GM21723 (cell line): ENCODE measurements around the gene SEMA6C.

ENCODE experiments used
- ATAC-seq: cut with Tn5 transposase; IDR thresholded peaks from one replicate; pipeline ENCODE4 v1.9.1; 2021; ENCODE audit warnings: mild to moderate bottlenecking, moderate library complexity; ENCODE audit not compliant: unreplicated experiment

SEMA6C gene

DNA sequence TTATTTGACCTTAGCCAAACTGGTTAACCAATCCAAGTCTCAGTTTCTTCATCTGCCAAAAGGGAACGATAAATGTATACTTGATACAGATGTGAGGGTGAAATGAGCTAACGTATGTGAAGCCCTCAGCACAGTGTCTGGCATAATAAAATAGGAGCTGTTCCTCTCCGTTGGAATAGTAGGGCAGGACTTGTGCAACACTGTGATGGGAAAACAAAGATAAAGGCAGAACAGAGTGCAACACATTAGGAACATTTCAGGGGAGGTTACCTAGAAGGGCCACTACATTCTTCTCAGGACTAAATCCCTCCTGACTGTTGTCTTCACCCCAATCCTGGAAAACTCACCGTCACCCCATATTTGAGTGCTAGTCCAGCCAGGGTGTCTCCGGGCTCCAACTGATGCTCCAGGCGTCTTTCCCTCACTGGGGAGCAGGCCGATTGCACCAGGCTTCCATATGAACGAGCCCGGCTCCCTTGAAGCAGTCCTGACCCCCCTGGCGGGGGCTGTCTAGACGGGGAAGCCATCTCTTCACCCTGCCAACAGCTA, 18.4 kb upstream of the SEMA6C start:
- ATAC-seq: no peak

DNA sequence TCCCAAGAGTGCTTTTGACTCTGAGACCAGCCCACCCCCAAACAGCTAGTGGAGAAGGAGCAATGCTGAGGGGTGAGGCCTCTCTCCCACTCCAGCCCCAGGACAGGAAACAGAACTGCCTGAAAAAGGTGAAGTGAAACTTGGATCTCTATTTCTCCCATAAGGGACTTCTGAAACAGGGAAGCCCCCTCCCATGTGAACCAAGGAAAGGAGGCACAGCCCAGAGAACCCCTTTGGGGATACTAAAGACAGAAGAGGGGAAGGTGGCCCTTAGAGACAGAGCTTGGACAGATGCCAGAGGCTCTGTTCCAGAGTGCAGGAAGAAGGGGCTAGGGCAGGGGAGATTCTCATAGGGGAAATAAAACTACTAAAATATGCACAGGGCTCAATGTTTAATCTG, 12.9 kb upstream of the SEMA6C start:
- no peak for ATAC-seq

DNA sequence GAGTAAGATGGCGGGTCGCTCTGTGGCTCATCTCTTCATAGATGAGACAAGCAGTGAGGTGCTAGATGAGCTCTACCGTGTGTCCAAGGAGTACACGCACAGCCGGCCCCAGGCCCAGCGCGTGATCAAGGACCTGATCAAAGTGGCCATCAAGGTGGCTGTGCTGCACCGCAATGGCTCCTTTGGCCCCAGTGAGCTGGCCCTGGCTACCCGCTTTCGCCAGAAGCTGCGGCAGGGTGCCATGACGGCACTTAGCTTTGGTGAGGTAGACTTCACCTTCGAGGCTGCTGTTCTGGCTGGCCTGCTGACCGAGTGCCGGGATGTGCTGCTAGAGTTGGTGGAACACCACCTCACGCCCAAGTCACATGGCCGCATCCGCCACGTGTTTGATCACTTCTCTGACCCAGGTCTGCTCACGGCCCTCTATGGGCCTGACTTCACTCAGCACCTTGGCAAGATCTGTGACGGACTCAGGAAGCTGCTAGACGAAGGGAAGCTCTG, 12.4 kb upstream of the SEMA6C start:
- no peak for ATAC-seq

DNA sequence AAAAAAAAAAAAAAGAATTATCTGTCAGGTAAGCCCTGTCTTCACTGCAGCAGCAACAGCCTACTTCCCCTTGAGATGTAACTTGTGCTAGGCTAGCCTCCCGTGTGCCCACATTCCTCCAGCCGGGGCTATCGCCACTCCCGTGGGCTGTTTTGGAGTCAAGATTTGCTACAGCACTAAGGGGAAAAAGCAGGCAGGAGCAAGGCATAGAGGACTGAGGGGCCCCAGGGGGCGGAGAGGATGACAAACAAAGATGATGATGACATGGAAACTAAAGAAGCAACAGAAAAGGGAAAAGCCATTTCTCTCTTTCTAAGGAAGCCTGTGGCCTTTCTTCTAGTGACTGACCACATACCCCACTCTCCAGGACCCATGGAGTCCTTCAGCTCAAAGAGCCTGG, 11.9 kb upstream of the SEMA6C start:
- no peak for ATAC-seq

DNA sequence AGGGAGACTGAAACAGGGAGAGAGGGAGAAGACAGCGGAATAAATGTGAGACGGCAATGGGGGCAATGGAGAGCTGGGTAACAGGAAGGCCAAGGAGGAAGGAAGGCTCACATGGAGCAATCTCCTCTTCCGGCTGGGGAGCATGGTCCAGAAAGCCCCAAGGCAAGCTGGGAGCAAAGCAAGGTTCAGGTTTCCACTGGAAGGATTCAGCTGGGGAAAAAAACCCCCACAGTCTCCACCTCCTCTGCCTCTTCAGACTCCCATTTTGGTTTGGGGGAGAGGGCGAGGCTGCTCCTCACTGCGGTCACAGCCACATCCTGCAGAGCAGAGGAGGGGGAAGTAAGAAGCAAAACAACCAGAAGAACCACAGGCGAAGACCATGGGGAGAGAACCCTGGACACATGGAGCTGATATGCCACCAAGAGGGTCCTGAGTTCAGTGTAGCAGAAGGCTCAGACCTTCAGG, 10.7 kb upstream of the SEMA6C start:
- no peak for ATAC-seq

DNA sequence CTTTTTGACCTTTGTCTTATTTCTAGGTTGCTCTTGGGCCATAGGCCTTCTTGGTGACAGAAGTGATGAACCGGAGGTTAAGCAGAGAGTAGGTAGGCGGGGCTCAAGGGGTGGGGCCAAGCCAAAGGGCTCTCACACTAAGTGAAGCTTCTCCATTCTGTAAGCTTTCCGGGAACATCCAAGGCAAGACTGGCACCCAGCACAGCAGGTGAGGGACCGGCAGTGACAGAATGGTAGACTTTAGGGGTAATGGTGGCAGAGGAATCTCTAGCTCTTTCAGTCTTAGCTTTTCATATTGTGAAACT, 10.0 kb upstream of the SEMA6C start, which contains the start of gene TNFAIP8L2:
TNFAIP8L2 (plus strand) TSS at position 135 of the 305 bp plus-strand sequence. CDS start 2,049 bp downstream, outside the sequence.
- ATAC-seq: peak; percentile 79

DNA sequence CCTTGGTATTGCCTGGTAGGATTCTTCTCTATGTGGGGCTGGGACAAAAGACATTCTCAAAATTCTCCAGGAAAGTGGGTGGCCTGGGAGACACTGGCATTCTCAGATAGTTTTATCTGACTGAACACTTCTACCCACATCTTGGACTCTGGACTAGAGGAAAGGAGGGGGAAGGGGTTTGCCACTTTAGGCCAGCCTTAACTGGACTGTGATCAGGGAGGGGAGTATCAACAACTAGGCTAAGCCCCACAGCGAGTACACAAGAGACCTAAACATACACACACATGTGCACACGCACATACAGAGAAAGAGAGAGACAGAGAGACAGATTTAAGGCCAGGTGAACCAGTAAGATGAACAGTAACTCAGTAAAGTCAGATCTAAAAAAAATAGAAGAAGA, 1.2 kb upstream of the SEMA6C start:
- ATAC-seq: no peak

DNA sequence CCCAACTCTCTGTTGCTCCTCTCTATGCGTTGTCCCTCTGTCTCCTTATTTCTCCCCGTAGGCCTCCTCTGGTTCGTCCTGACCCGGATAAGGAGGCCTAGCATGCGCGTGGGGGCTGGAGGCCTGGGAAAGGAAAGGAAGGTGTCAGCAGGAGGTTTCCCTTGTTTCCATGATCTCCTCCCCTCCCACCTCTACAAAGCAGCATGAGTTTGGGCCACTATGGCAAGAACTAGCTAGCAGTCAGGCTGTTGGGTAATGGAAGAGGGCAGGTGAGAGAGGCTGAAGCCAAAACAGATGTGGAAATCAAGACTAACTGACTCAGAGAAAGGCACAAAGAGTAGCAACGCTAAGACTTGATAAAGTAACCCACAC, 687 bp upstream of the SEMA6C start:
- no peak for ATAC-seq

DNA sequence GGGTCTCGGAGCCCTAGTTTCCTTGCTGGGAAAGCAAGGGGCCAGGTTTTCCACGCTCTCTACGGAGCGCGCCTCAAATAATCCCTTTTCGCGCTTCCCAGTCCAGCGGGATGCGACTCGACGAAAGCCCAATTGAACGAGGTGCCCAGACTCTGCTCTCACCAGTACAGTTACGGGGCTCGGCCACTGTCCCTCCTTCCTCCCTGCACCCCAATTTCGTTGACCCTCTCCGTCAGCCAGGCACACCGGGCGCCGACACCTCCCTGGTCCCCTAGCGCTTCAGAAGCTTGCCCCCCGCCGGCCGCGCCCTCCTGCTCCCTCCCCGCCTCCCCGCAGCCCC, 389 bp downstream of the SEMA6C start:
- peak; percentile 8 for ATAC-seq

DNA sequence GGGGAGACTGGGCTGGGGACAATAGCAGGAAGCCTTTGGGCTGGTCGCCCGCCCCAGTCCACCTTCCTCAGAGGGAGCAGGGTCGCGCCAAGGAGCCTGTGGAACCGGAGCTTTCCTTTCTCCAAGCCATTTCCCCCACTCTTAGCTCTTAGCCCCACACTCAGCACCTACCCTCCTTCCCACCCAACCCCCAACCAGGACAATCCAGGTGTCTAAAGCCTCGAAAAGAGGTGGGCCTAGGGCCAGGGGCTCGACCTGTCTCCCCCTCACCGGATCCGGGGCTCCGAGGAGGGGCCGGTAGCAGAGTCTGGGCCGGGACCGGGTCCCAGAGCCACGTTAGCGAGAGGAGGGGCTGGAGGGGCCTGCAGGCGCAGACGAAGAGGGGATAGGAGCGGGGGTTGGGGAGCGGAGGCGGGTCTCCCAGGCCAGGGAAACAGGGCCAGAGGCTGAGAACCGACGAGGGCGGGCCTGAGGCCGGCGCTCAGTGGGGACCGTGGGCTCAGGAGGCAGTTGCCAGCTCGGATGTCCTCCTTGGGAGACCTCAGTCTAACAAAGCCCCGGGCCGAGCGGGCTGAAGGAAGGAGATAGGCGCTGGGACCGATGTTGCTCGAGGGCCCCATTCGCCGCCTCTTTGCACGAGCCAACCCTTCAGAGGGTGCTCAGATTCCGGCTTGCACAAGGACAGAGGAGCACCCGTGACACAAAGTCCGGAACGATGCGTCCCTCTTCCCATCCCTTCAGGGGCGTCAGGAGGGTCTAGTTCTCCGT, 943 bp downstream of the SEMA6C start:
- no peak for ATAC-seq

DNA sequence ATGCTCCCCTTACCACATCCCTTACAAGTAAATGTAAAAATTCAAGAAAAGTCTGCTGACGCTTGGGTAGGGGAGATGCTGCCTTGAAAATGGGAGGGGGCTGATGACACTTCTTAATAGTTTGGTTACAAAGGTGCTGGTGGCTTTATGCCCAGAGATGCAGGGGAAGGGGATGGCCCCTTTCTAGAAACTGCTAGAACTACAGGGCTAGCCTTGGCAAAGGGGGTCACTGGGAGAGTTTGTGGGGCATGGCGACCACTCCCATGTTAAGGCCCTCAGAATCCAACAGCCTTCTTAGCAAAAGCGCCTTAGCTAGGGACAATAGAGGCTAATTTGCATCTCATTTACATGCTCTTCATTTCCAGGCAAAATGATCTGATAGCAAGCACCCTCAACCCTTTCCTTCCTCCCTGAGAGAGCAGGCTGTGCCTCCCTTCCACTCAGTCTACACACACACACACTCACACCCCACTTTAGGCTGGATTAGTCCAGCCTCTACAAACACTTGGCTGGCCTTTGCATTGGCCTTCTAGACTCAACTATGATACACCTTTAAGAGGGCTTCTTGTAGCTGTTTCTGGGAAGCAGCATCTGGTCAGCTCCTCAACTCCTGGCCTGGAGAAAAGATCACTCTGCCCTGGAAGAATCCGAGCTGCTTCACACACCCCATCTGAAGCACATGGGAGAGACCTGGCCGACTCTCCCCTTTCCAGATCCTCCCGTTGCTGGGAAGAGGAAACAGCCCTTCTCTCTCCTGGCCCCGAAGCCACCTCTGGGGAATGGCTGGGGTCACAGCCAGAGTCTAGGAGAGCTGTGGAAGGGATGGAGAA, 1.7 kb downstream of the SEMA6C start:
- no peak for ATAC-seq

DNA sequence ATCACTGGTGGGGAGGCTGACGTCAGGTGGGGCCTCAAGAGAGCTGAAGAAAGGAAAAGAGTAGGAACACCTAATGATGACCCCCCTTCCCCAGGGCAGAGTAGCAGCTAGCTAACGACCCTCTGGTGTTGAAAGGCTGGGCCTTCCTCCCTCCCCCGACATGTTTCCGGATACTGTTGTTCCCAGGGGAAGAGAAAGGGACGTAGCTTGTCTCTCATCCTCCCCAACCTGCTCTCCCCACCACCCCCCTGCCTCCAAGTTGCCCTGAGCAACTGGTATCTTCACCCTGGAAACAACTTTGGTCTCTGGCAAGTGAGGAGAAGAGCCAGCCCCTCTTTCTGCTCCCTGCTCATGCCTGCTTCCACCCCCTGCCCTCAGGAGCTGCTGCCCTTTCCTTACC, 2.4 kb downstream of the SEMA6C start:
- ATAC-seq: no peak

DNA sequence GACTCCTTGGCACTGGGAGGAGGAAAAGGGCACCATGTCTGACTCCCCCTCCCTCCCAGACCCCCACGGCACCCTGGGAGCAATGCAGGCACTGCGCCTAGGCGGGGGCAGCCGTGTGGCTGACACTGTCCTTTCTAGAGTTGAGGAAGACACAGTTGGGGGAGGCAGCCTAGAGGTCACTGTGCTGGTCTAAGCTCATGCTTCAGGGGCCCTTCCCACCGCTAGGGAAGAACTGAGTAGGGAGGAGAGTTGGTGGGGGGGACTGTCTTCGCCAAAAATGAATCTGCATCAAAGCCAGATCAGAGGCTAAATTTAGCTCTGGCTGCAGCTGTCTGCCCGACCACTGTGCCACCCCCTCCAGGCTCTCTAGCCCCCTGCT, 3.4 kb downstream of the SEMA6C start:
- ATAC-seq: no peak

DNA sequence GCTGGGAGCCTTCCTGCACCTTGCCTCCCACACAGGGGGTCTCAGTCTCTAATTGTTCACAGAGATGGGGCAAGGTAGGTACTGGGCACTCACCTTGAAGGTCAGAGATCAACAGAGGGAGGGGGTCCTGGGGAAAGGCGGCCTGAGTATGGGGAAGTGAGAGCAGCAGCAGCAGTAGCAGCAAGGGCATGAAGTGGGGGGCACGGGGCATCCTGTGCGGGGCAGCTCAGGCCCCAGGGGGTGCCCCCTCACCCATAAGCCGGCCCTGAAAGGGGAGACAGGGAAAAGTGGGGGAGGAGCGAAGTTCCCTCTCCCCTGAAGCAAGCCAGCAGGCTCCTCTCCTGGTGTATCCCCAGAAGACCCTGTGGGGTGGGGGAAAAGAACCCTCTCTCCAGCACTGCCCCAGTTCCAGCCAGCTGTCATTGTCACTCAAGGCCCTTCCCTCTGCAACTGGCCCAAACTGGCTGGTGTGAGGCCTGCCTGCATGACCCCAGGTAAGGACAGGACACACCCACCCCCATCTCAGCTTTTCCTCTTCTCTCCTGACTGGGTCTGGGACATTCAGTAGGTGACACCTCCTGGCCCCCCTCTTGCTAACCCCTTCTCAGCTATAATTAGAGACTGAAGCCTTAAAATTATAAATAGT, 3.9 kb downstream of the SEMA6C start:
- ATAC-seq: no peak

DNA sequence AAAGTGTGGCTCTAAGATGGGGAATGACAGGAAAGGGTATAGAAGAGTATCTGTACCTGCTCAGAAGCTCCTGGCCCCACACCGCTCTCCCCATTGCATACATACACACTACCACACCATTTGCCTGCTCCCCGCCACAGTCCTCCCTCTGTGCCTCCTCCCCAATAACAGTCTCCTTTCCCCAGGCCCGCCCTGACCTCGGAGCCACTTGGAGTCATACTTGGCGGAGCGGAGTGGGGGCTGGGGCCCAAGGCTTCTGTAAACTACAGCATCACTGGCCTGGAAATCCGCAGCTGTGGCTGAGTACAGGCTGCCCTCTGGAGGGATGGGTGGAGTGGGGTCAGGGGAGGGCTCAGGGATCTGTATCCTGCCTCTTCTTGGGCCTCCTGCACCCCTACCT, 8.6 kb downstream of the SEMA6C start:
- ATAC-seq: no peak

DNA sequence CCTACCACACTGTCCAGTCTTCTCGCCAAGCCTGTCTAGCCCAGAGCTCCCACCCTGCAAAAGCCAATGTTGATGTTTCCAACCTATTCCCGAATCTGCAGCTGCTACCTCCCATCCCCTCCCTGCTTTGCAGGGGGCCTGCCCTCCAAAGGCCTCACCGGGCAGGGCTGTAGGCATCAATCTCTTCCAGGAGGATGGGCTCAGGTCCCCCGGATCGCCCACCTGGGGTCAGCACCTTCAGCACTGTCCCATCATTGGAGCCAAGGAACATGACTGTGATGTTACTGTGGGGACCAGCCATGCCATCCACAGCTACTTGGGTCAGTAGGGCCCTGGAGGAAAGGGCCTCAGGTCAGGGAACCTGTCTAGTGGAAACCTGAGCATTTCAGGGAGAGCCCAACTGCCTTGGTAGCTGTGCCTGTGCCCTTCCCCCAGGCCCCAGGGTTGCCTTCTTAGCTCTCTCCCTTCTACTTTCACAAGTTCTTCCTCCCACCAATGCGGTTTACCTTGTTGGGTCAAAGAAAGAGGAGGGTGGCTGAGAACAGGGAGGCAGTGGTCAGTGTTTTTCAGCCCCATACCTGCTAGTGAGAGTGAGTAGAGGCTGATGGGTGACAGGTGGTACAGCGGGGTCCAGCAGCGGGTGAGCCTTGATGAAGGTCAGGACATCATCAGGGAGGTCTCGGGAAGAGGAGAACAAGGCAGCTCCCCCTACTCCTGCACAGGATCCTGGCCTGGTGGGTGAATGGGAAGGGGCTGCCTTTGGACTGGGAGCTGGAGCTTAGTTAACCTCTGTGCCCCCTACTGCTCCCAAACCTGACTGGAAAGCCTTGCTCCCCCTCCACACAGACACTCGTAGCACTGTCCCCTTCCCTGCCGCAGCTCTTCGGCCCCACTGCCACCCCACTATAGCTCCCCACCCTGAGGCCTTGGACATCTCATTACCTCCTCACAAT, 10.7 kb downstream of the SEMA6C start:
- no peak for ATAC-seq

DNA sequence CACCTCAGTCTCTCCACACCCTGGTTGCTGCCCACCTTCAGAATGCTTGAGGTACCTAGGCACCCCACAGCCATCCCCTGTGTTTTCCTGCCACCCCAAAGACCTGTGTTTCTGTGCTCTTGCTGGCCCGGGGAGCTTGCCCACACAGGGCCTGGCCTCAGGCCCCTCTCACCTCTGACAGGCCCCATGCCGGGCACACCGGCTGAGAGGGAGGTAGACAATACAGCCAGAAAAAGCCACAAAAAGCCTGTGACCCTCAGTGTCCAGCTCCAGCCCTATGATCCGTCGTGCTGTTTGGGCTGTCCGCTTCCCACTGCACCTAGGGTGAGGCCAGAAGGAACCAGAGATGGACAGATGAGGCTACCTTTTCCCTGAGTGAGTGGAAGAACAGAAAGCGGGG, 11.4 kb downstream of the SEMA6C start:
- no peak for ATAC-seq

DNA sequence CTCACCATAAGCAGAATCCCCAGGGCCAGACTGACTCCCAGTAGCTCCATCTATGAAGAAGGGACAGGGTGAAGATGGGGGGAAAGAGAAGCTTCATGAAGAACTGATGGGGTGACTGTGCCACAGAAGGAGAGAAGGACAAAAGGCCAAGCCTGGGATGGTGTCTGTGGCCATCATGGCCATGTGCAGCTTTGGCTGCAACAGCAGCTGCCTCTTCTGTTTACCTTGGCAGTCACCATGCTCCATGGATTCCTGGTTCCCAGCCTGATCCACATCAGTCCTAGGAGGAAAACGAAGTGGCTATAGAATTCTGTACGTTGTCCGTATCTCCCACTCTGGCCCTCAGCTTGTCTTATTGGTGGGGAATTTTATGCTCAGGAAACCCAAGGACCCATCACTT, 12.0 kb downstream of the SEMA6C start:
- no peak for ATAC-seq

DNA sequence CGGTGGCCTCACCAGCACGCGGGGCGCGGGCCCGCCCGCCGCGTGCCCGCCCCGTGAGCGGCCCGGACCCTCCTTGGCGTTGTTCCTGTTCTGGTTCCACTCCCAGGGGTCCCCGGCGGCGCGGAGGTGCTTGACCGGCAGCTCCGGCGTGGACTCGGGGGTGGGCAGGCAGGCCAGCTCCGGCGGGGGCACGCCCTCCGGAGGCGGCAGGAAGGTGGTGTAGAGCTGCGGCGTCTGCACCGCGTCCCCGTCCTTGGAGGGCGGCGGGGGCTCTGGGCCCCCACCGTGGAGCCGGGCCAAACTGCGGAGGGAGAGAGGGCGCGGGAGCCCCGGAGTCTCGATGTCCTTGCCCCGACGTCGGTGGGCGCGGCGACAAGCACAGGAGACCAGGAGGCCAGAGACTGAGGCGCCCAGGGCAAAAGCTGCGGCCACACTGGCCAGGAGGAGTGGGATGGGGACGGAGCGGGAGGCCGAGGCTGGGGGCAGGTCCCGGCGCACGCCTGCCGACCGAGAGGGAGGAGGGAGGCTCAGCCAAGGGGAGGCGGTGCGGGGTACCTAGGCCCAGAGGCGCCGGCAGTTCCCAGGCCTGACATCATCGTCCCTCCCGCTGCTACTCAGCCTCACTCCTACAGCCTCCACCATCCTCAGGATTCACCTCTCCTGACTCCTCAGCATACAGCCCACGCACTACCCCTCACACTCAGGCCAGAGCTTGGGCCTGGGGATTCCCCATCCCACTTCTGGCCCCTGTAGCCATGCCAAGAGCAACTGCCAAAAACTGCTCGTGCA, 13.2 kb downstream of the SEMA6C start:
- no peak for ATAC-seq
